Lower leg skin (tissue), 4 donors: ENCODE data around the gene PLXDC1. TPM values are rescaled to one million over a fixed set of nuclear protein-coding genes. Genes with fewer than 3 reads are reported as not detected.
A peak's percentile ranks its signal among the peaks of the same experiment; 100 is the strongest.

Experiments
- DNase-seq, 2 donors: peaks; one replicate each; pipeline ENCODE4 v3.0.0-alpha.2; 2019; ENCODE audit warnings: low spot score in 2 of 2
- H3K4me3 ChIP-seq: fragments of 200-600 bp; sonication (generic); 2 replicates; pipeline ENCODE4 v1.5.1; 2017; ENCODE audit warnings: mild to moderate bottlenecking, low read depth; ENCODE audit not compliant: poor library complexity, severe bottlenecking
- POLR2A ChIP-seq, 2 donors: fragments of 450-650 bp; IDR thresholded peaks; one replicate each; pipeline ENCODE4 v1.6.1; 2016 to 2017; ENCODE audit warnings: antibody characterized with exemption in 2 of 2, mild to moderate bottlenecking in 1 of 2, moderate library complexity in 1 of 2
- WGBS, 2 donors: methylation state at CpG; one replicate each; pipeline ENCODE4 v1.1.5; 2018; 5-methylcytosine and 5-hydroxymethylcytosine counted together
- intact Hi-C: fragments of 100-400 bp; cut with DNase I; formaldehyde crosslinking; loops from one replicate; pipeline ENCODE4 v1.15.0; 2023; ENCODE audit warnings: low total_unique reads
- total RNA-seq, 4 donors: library from RNA; depleted of rRNA; stranded (reverse); fragments of >200 nt; gene quantifications; one replicate each; pipeline ENCODE4 v1.1.0, GENCODE V29; 2016
- TF ChIP-seq, protein P1 (sequence below), 3 donors: fragments of 450-650 bp; IDR thresholded peaks; one replicate each; pipeline ENCODE4 v1.5.1; 2016; ENCODE audit warnings: antibody characterized with exemption in 3 of 3, mild to moderate bottlenecking in 3 of 3, moderate library complexity in 2 of 3

Gene PLXDC1
- total RNA-seq, 4 donors from 2014 or later, result 2.7 to 8.1 (median 5.2) TPM

GRCh38 chr17:39158623-39159022 lies 7.2 kb upstream of the PLXDC1 start:
- 81 to 97% methylated on average over 2 of the region's 2 CpGs for WGBS, 2 donors
- no peak for TF ChIP-seq POLR2A (IDR thresholded peaks at IDR 0.05)
- TF ChIP-seq, protein P1, sequence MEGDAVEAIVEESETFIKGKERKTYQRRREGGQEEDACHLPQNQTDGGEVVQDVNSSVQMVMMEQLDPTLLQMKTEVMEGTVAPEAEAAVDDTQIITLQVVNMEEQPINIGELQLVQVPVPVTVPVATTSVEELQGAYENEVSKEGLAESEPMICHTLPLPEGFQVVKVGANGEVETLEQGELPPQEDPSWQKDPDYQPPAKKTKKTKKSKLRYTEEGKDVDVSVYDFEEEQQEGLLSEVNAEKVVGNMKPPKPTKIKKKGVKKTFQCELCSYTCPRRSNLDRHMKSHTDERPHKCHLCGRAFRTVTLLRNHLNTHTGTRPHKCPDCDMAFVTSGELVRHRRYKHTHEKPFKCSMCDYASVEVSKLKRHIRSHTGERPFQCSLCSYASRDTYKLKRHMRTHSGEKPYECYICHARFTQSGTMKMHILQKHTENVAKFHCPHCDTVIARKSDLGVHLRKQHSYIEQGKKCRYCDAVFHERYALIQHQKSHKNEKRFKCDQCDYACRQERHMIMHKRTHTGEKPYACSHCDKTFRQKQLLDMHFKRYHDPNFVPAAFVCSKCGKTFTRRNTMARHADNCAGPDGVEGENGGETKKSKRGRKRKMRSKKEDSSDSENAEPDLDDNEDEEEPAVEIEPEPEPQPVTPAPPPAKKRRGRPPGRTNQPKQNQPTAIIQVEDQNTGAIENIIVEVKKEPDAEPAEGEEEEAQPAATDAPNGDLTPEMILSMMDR (IDR thresholded peaks at IDR 0.05), result no peak
- no peak for DNase-seq
- intact Hi-C loops, result loop anchor here (10.0 kb wide), 2 partner anchors 174 to 354 kb away; no protein-coding TSS in a partner anchor
- no peak overlapping the region for H3K4me3 ChIP-seq

- WGBS, 2 donors, result 75 to 79% methylated on average over 7 of the region's 7 CpGs
- no peak overlapping the region for H3K4me3 ChIP-seq
- intact Hi-C loops, result loop anchor here (10.0 kb wide), 2 partner anchors 172 to 352 kb away; no protein-coding TSS in a partner anchor
These were observed 5.1 kb upstream of the PLXDC1 start for GRCh38 chr17:39156491-39156890.

DNA sequence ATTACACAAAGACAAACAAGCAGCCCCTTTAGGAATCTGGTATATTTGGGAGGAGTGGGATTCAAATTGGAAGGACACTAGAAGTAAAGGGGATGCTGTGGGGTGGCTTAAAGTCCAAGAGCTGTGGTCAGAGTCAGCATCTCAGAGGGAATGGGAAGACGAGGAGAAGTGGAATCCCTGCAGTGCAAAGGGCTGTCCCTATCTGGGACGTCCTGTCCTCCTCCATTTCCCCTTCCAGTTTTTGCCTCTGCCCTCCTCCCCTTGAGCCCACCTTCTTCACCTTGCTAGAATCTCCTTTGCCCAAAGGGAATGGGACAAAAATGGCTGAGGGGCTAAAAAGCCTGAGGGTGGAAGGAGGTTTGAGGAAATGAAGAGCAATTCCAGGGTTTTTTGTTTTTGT lies 4.2 kb upstream of the PLXDC1 start:
- 54 to 59% methylated on average over 2 of the region's 2 CpGs for WGBS, 2 donors
- intact Hi-C loops, result loop anchor here (10.0 kb wide), 2 partner anchors 171 to 351 kb away; no protein-coding TSS in a partner anchor
- TF ChIP-seq POLR2A (IDR thresholded peaks at IDR 0.05), result no peak
- TF ChIP-seq, protein P1 (IDR thresholded peaks at IDR 0.05), result no peak
- no peak for DNase-seq
- H3K4me3 ChIP-seq, result no peak overlapping the region

More at GRCh38 chr17:39156491-39156890, 5.1 kb upstream of the PLXDC1 start:
- TF ChIP-seq, protein P1 (IDR thresholded peaks at IDR 0.05), result no peak
- no peak for TF ChIP-seq POLR2A (IDR thresholded peaks at IDR 0.05)
- no peak for DNase-seq

DNA sequence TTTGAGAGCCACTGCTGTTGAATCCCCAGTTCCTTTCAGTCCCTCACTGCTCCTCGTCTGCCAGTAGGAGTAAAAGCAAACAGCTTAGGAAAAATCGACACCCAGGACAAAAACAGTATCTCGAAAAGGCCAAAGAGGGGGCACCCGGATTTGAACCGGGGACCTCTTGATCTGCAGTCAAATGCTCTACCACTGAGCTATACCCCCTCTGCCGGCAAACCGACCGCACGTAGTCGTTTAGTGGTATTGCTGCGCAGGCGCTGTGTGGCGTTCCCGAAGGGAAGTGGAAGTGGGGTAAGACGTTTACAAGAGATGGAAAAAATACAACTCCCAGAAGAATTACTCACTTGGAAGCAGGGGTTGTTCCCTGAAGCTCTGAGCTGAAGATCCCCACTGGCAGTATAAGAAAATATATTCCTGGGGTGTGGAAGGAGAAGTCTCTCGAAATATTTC lies 2.2 kb upstream of the PLXDC1 start:
- intact Hi-C loops, result loop anchor here (10.0 kb wide), 2 partner anchors 169 to 349 kb away; no protein-coding TSS in a partner anchor
- peak overlapping the region; percentile 90 for H3K4me3 ChIP-seq
- TF ChIP-seq, protein P1 (IDR thresholded peaks at IDR 0.05), result no peak
- no peak for TF ChIP-seq POLR2A (IDR thresholded peaks at IDR 0.05)
- WGBS, 2 donors, result 0% methylated on average over 16 of the region's 16 CpGs
- DNase-seq, result peak; percentile 94 to 99

GRCh38 chr17:39151943-39152818 lies 744 bp upstream of the PLXDC1 start:
- DNase-seq, result peak in 1 of 2 donors; percentile 88
- intact Hi-C loops, result loop anchor here (10.0 kb wide), 2 partner anchors 167 to 347 kb away; no protein-coding TSS in a partner anchor
- peak overlapping the region; percentile 8 for H3K4me3 ChIP-seq
- WGBS, 2 donors, result 10 to 12% methylated on average over 25 of the region's 25 CpGs
- no peak for TF ChIP-seq POLR2A (IDR thresholded peaks at IDR 0.05)
- TF ChIP-seq, protein P1 (IDR thresholded peaks at IDR 0.05), result no peak
